HepG2 (cell line): ENCODE data around the gene HK2. TPM values are rescaled to one million over a fixed set of nuclear protein-coding genes. Genes with fewer than 3 reads are reported as not detected.

Experiments
- ATAC-seq: fragments of 200-7000 bp; cut with Tn5 transposase; 3 replicates; pipeline ENCODE4 v1.9.1; 2020; ENCODE audit warnings: mild to moderate bottlenecking, moderate library complexity
- BruUV-seq: library from RNA; stranded (reverse); fragments of 400-500 nt; replicated peaks from 2 replicates; lab custom pipeline; 2021; lab: Mats Ljungman, UMichigan
- CTCF ChIA-PET: fragments of 300-600 bp; formaldehyde crosslinking; extraction: SDS; loops from one replicate; lab custom pipeline; 2021; ENCODE audit warnings: low total read pairs, inconsistent platforms, low intra/inter-chr PET ratio; lab: Yijun Ruan, JAX
- POLR2A ChIA-PET: fragments of 350-600 bp; sonication (Branson Sonifier 250); formaldehyde crosslinking; loops from one replicate; lab custom pipeline; 2020; ENCODE audit warnings: antibody characterized with exemption, inconsistent platforms; lab: Yijun Ruan, JAX
- DNase-seq: peaks from one replicate; pipeline ENCODE4 v3.0.0-alpha.2; 2015; ENCODE audit warnings: low spot score
- FAIRE-seq: peaks from 3 replicates; lab custom pipeline; 2011; peaks lifted over from hg19 to GRCh38; lab: Jason Lieb, UNC
- H2AFZ ChIP-seq: one replicate; pipeline ENCODE4 v1.6.1; 2011; ENCODE audit warnings: low read length, inconsistent platforms
- H3K27ac ChIP-seq: fragments of 300-600 bp; 3 replicates; pipeline ENCODE4 v1.8.0; 2011; ENCODE audit warnings: mixed run types, mild to moderate bottlenecking, mixed read lengths, low read length, inconsistent platforms; ENCODE audit not compliant: insufficient read depth; ENCODE audit errors: extremely low read length
- H3K27me3 ChIP-seq, 2 experiments: fragments of 200-600 bp in 1 of 2; 2 replicates in 1 of 2; 3 replicates in 1 of 2; pipeline versions ENCODE4 v1.6.0 to v1.8.0; 2011; ENCODE audit warnings: low read length in 2 of 2, mild to moderate bottlenecking in 2 of 2, moderate library complexity in 2 of 2, inconsistent platforms in 1 of 2; ENCODE audit not compliant: insufficient read depth in 2 of 2, control insufficient read depth in 1 of 2
- H3K36me3 ChIP-seq, 2 experiments: fragments of 200-600 bp in 1 of 2; replicated peaks in 1 of 2; 2 replicates in 1 of 2; 3 replicates in 1 of 2; pipeline versions ENCODE4 v1.5.1 to v1.8.0; 2011; ENCODE audit warnings: low read length in 2 of 2, inconsistent platforms in 1 of 2; ENCODE audit not compliant: insufficient read depth in 2 of 2, control insufficient read depth in 1 of 2
- H3K4me1 ChIP-seq: 2 replicates; pipeline ENCODE4 v1.5.1; 2012; ENCODE audit warnings: low read length, inconsistent platforms; ENCODE audit not compliant: insufficient read depth
- H3K4me2 ChIP-seq: 2 replicates; pipeline ENCODE4 v1.6.0; 2011; ENCODE audit warnings: low read depth, low read length, inconsistent platforms
- H3K4me3 ChIP-seq, 3 experiments: fragments of 200-600 bp in 1 of 3; sonication (generic), shearing (Covaris generic) in 1 of 3; replicated peaks in 1 of 3; 2 replicates each; pipeline ENCODE4 v1.5.1; 2011 to 2016; ENCODE audit warnings: low read length in 3 of 3, inconsistent platforms in 2 of 3, low read depth in 2 of 3, mild to moderate bottlenecking in 2 of 3, control low read depth in 1 of 3, mixed read lengths in 1 of 3; ENCODE audit not compliant: insufficient read depth in 1 of 3
- H3K79me2 ChIP-seq: one replicate; pipeline ENCODE4 v1.6.1; 2011; ENCODE audit warnings: low read length, inconsistent platforms; ENCODE audit not compliant: insufficient read depth
- H3K9ac ChIP-seq: 2 replicates; pipeline ENCODE4 v1.6.0; 2011; ENCODE audit warnings: mild to moderate bottlenecking, low read depth, low read length, inconsistent platforms; ENCODE audit not compliant: insufficient read depth
- H3K9me3 ChIP-seq: 2 replicates; pipeline ENCODE4 v1.5.1; 2012; ENCODE audit warnings: mild to moderate bottlenecking, low read length
- H4K20me1 ChIP-seq: 2 replicates; pipeline ENCODE4 v1.6.0; 2011; ENCODE audit warnings: inconsistent platforms, mild to moderate bottlenecking, low read length, moderate library complexity; ENCODE audit not compliant: insufficient read depth
- BCLAF1 ChIP-seq: fragments of 450-650 bp; IDR thresholded peaks from 2 replicates; pipeline ENCODE4 v1.6.1; 2017; ENCODE audit warnings: mild to moderate bottlenecking
- CHCHD3 ChIP-seq: sonication (generic); formaldehyde crosslinking; IDR thresholded peaks from 2 replicates; pipeline ENCODE4 v1.8.0; 2022; ENCODE audit warnings: mild to moderate bottlenecking, missing genetic modification reagents, moderate library complexity
- GABPA ChIP-seq, 2 experiments: IDR thresholded peaks; 2 replicates each; pipeline ENCODE4 v1.6.1; 2011 to 2016; ENCODE audit warnings: low read depth in 2 of 2, low read length in 1 of 2, missing biosample characterization in 1 of 2, missing genetic modification characterization in 1 of 2
- HNRNPK ChIP-seq: fragments of 200-400 bp; formaldehyde crosslinking; IDR thresholded peaks from 2 replicates; pipeline ENCODE4 v1.6.1; 2018; ENCODE audit warnings: low read length, low read depth, moderate library complexity, mild to moderate bottlenecking; ENCODE audit not compliant: poor library complexity, severe bottlenecking
- LBX2 ChIP-seq: sonication (generic); formaldehyde crosslinking; IDR thresholded peaks from 2 replicates; pipeline ENCODE4 v1.5.0; 2020; ENCODE audit warnings: missing genetic modification reagents, mild to moderate bottlenecking, borderline replicate concordance
- MBNL3 ChIP-seq: fragments of 250-450 bp; sonication (Bioruptor Pico); conservative IDR thresholded peaks from 2 replicates; pipeline ENCODE4 v1.8.0; 2022; ENCODE audit warnings: mild to moderate bottlenecking, inconsistent platforms
- POLR2G ChIP-seq: fragments of 200-400 bp; formaldehyde crosslinking; IDR thresholded peaks from 2 replicates; pipeline ENCODE4 v1.6.1; 2018; ENCODE audit warnings: mild to moderate bottlenecking, low read depth, low read length, moderate library complexity
- U2AF2 ChIP-seq: fragments of 200-400 bp; formaldehyde crosslinking; IDR thresholded peaks from 2 replicates; pipeline ENCODE4 v1.6.1; 2017; ENCODE audit warnings: low read depth, mild to moderate bottlenecking, low read length
- ZZZ3 ChIP-seq: sonication (generic); formaldehyde crosslinking; IDR thresholded peaks from 2 replicates; pipeline ENCODE4 v1.4.0; 2020; ENCODE audit warnings: missing genetic modification reagents, mild to moderate bottlenecking, borderline replicate concordance
- WGBS: methylation state at CpG from one replicate; pipeline ENCODE4 v1.1.6; 2017; ENCODE audit warnings: low lambda C conversion rate; 5-methylcytosine and 5-hydroxymethylcytosine counted together
- in situ Hi-C: cut with HindIII; loops from 2 replicates; pipeline ENCODE4 v1.10.0; 2017; ENCODE audit warnings: low pct_unique_long_range_greater_than_20kb; ENCODE audit not compliant: extremely low pct_ligation_motif_present
- intact Hi-C: fragments of 100-400 bp; cut with micrococcal nuclease; formaldehyde crosslinking; loops from one replicate; pipeline ENCODE4 v1.10.0; 2022; ENCODE audit not compliant: unreplicated experiment
- polyA plus RNA-seq, 8 experiments: library from polyadenylated mRNA; depleted of rRNA in 3 of 8; stranded (reverse) in 7 of 8; unstranded in 1 of 8; fragments of >200 nt; fragmentation: Illumina TruSeq in 4 of 8; extraction: Trizol in 4 of 8; gene quantifications; 2 replicates each; pipeline versions ENCODE4 v1.2.1 to v1.2.3, GENCODE V29; 2011 to 2016; ENCODE audit warnings: low read depth in 4 of 8, missing spikeins in 1 of 8, mixed read lengths in 1 of 8; ENCODE audit not compliant: insufficient read depth in 1 of 8
- total RNA-seq, 5 experiments: library from RNA; depleted of rRNA; stranded (reverse); fragments of >200 nt; fragmentation: Illumina TruSeq; extraction: Trizol; gene quantifications; 2 replicates each; pipeline ENCODE4 v1.2.3, GENCODE V29; 2016; ENCODE audit warnings: low read depth in 1 of 5
- TF ChIP-seq, protein P1 (sequence below): sonication (generic); formaldehyde crosslinking; IDR thresholded peaks from 2 replicates; pipeline ENCODE4 v1.4.0; 2020; ENCODE audit warnings: mild to moderate bottlenecking, low read depth, missing genetic modification reagents
- TF ChIP-seq, protein P2 (sequence below): sonication (generic); formaldehyde crosslinking; IDR thresholded peaks from 2 replicates; pipeline ENCODE4 v1.5.0; 2020; ENCODE audit warnings: missing genetic modification reagents

HK2 gene
- total and polyA plus RNA-seq, 2 of the 13 experiments (the other 11 are each of a cell fraction or from before 2014, with no cell fraction given): 13.2 to 101 TPM

DNA sequence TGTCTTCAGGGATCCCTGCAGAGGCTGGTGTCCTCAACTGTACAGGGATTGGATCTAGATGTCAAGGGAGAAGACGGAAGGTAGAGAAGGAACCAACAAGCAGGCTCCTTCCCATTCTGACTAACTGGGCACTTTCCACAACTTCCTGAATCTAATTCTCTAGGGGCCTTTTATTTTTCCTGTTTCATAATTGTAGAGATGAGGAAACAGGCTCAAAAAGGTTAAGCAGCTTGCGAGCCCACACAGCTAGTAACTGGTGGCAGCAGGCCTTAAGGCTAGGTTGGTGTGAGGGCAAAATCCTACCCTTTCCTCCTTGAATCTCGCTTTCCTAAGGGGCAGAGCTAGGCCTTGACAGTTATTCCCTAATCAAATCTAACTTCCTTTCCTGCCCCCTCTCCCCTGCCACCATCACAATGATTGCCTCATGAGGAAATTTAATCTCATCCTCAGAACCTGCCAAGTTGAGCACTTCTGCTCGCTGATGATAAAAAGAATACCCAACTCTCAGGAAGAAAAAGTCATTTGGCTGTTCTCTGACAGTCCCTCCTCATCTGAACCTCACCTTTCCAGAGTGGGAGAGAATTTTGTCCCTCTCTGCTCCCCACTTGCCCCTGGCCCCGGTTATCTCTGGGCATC lies 88.8 kb downstream of the HK2 start:
- Histone ChIP-seq H3K27ac (no peak overlapping the region), H3K9ac (no peak overlapping the region), H3K27me3 (no peaks in the 10 kb centered on the region), H2AFZ (no peak overlapping the region), H3K79me2 (no peaks in the 10 kb centered on the region), H3K9me3 (no peaks in the 10 kb centered on the region), H3K36me3 (no peaks in the 10 kb centered on the region; a peak in 1 of 5 replicates), H4K20me1 (no peaks in the 10 kb centered on the region), H3K4me3 (no peak overlapping the region)
- no peak for ATAC-seq
- intact Hi-C loops: no loop called here
- 96% methylated on average over 5 of the region's 5 CpGs for WGBS
- POLR2A ChIA-PET: no interaction called here
- CTCF ChIA-PET: no interaction called here
- TF ChIP-seq, protein P1, sequence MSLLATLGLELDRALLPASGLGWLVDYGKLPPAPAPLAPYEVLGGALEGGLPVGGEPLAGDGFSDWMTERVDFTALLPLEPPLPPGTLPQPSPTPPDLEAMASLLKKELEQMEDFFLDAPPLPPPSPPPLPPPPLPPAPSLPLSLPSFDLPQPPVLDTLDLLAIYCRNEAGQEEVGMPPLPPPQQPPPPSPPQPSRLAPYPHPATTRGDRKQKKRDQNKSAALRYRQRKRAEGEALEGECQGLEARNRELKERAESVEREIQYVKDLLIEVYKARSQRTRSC (CRISPR knock-in tag): no peak
- TF ChIP-seq, protein P2, sequence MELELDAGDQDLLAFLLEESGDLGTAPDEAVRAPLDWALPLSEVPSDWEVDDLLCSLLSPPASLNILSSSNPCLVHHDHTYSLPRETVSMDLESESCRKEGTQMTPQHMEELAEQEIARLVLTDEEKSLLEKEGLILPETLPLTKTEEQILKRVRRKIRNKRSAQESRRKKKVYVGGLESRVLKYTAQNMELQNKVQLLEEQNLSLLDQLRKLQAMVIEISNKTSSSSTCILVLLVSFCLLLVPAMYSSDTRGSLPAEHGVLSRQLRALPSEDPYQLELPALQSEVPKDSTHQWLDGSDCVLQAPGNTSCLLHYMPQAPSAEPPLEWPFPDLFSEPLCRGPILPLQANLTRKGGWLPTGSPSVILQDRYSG: no peak
- TF ChIP-seq MBNL3 (CRISPR knock-in tag) (no peak), HNRNPK (peak; percentile 0), GABPA (IDR thresholded peaks at IDR 0.05; ENCODE audit: low read depth, low read length) (no peak), GABPA (CRISPR knock-in tag; IDR thresholded peaks at IDR 0.05; ENCODE audit: low read depth) (no peak), POLR2G (peak; percentile 17; the same call in 1 of the 2 replicates), CHCHD3 (CRISPR knock-in tag) (no peak), LBX2 (CRISPR knock-in tag) (no peak), BCLAF1 (no peak), U2AF2 (0 out of 2 replicates have a peak, but pooled peaks have one; percentile 48), ZZZ3 (CRISPR knock-in tag) (0 out of 2 replicates have a peak, but pooled peaks have one; percentile 32)
- TF ChIP-seq, all 625 proteins: peak for 4
- Histone ChIP-seq H3K4me1 (peaks cover 77% of the 10 kb centered on the region), H3K4me2 (no peak overlapping the region)
- FAIRE-seq (no peak), DNase-seq (no peak)
- in situ Hi-C loops: no loop called here
- BruUV-seq: no TSS peak
